HFFc6 (cell line): ENCODE results near the gene NCAM1. TPM values are rescaled to one million over a fixed set of nuclear protein-coding genes. Genes with fewer than 3 reads are reported as not detected.

Experiments used
- DNase-seq: peaks from one replicate; pipeline ENCODE4 v3.0.0-alpha.2; 2018
- H3K27ac Mint-ChIP-seq: 2 replicates; pipeline ENCODE4 v1.8.0; 2020; ENCODE audit warnings: mild to moderate bottlenecking, mixed read lengths
- H3K27me3 Mint-ChIP-seq: 2 replicates; pipeline ENCODE4 v1.8.0; 2021; ENCODE audit warnings: mild to moderate bottlenecking, moderate library complexity, mixed read lengths; ENCODE audit not compliant: insufficient read depth
- H3K36me3 Mint-ChIP-seq: 2 replicates; pipeline ENCODE4 v1.8.0; 2021; ENCODE audit warnings: low read depth, mixed read lengths
- H3K4me1 Mint-ChIP-seq: 2 replicates; pipeline ENCODE4 v1.8.0; 2020; ENCODE audit warnings: low read depth, mixed read lengths
- H3K4me3 Mint-ChIP-seq: 2 replicates; pipeline ENCODE4 v1.8.0; 2020; ENCODE audit warnings: mild to moderate bottlenecking, moderate library complexity, mixed read lengths
- H3K9me3 Mint-ChIP-seq: 2 replicates; pipeline ENCODE4 v1.8.0; 2020; ENCODE audit warnings: mild to moderate bottlenecking, mixed read lengths
- total RNA-seq, 6 experiments: library from RNA; stranded (reverse); fragmentation: NEBNext Ultra II Directional; extraction: Animal tissue kit (Norgen Biotek cat#: 25700); gene quantifications; 2 replicates in 1 of 6; 3 replicates in 5 of 6; pipeline ENCODE4 v1.2.3, GENCODE V29; 2021
- TF ChIP-seq, protein P1 (sequence below): fragments of 200-600 bp; sonication (generic); IDR thresholded peaks from 2 replicates; pipeline ENCODE4 v1.5.0; 2021; ENCODE audit warnings: antibody characterized with exemption, mild to moderate bottlenecking

Gene NCAM1
- total RNA-seq, 6 experiments from 2014 or later = 0.20 TPM; not detected in 5

DNA sequence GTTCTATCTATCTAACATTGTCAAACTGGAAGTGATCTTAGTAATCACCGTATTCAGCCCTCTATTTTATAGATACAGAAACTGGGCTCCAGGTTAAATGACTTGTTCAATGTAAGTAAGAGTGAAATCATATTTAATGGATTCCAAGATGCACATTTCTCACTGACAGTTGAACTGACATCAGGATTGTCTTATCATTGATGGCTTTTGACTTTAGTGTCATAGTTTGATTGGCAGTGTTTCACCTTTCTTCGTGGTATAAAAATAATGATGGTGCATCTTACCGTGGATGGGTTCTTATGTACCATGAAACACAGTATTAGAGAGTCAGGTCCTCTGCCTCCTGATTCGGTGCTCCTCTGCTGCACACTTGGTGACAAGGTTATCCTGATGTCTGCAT lies 123.1 kb downstream of the NCAM1 start:
- H3K9me3 Mint-ChIP-seq = peaks cover 30% of the 10 kb centered on the region
- H3K27me3 Mint-ChIP-seq = no peaks in the 10 kb centered on the region
- no peak overlapping the region for H3K4me3 Mint-ChIP-seq
- no peak for DNase-seq
- H3K27ac Mint-ChIP-seq = no peak overlapping the region
- no peaks in the 10 kb centered on the region for H3K36me3 Mint-ChIP-seq
- TF ChIP-seq, protein P1, sequence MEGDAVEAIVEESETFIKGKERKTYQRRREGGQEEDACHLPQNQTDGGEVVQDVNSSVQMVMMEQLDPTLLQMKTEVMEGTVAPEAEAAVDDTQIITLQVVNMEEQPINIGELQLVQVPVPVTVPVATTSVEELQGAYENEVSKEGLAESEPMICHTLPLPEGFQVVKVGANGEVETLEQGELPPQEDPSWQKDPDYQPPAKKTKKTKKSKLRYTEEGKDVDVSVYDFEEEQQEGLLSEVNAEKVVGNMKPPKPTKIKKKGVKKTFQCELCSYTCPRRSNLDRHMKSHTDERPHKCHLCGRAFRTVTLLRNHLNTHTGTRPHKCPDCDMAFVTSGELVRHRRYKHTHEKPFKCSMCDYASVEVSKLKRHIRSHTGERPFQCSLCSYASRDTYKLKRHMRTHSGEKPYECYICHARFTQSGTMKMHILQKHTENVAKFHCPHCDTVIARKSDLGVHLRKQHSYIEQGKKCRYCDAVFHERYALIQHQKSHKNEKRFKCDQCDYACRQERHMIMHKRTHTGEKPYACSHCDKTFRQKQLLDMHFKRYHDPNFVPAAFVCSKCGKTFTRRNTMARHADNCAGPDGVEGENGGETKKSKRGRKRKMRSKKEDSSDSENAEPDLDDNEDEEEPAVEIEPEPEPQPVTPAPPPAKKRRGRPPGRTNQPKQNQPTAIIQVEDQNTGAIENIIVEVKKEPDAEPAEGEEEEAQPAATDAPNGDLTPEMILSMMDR = no peak
- H3K4me1 Mint-ChIP-seq = no peaks in the 10 kb centered on the region

DNA sequence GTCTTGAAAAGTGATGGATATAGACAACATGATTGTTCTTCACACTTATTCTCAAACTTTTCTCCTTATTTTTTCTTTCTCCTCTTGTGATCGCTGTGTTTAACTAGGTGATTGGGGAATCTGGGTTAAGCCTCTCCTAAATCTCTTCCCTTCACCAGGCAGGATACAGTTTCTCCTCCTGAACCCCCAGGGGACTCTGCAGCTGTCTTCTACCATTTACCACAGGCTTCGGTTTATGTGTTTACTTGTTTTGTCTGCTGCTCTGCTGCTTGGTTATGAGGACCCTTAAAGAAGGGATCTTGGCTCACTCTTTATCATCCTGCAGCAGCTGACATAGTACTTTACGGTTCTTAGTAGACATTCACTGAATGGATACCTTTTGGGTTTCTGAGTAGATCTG lies 124.2 kb downstream of the NCAM1 start:
- no peaks in the 10 kb centered on the region for H3K27me3 Mint-ChIP-seq
- no peak for DNase-seq
- peaks cover 29% of the 10 kb centered on the region for H3K9me3 Mint-ChIP-seq
- TF ChIP-seq, protein P1 = no peak
- H3K4me1 Mint-ChIP-seq = no peaks in the 10 kb centered on the region
- H3K36me3 Mint-ChIP-seq = no peaks in the 10 kb centered on the region
- no peak overlapping the region for H3K4me3 Mint-ChIP-seq
- H3K27ac Mint-ChIP-seq = no peak overlapping the region

DNA sequence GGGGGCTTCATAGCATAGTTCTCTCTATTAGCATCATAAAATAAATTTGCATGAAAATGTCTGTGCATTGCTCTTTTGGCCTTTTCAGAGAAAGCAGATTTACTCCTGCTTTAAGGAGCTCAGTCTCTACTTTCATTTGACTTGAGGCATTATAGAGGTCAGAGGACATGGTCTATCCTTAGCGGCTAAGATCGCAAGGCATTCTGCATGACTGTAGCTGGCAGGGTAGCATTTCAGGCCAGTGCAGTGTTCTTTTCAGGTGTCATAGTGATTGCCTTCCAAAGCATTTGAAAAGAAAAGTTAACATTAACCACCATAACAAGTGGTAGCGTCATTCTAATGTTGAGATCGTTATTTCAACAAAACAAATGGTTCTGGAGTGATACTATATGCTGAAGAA lies 126.5 kb downstream of the NCAM1 start:
- Mint-ChIP-seq H3K9me3 (peaks cover 21% of the 10 kb centered on the region), H3K36me3 (no peaks in the 10 kb centered on the region), H3K4me1 (no peaks in the 10 kb centered on the region), H3K27ac (no peak overlapping the region), H3K27me3 (no peaks in the 10 kb centered on the region), H3K4me3 (no peak overlapping the region)
- TF ChIP-seq, protein P1 = no peak
- no peak for DNase-seq

DNA sequence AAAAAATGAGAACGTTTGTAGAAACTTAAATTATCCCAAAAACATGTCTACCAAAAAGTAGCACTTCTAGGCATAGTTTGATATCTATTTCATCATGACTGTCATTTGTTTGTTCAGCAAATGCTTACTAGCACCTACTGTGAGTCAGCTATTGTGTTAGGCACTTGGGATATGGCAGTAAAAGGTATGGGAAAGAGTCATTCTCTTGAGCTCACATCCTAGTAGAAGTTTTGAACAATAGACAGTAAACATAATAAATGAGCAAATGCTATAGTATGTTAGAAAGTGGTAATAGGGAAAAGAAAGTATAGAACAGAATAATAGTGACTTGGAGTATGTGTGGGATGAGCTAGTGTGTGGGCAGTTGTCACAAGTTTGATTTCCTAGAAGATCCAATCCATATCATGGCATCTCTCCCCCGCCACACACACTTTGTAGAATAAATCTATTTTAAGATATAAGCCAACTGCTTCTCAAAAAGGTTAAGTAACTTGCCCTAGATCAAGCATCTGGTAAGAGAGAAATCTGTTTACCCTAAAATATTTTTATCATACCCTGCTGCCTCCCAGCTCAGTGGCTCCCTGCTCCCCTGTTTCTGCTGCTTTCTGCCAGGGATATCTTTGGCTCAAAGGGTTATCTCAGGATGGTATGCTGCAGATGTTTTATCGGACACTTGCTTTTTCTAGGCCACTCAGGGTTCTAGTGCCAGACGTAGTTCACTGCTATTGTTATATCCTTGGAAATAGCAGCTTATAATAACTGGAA lies 129.7 kb downstream of the NCAM1 start:
- no peaks in the 10 kb centered on the region for H3K27me3 Mint-ChIP-seq
- no peaks in the 10 kb centered on the region for H3K36me3 Mint-ChIP-seq

DNA sequence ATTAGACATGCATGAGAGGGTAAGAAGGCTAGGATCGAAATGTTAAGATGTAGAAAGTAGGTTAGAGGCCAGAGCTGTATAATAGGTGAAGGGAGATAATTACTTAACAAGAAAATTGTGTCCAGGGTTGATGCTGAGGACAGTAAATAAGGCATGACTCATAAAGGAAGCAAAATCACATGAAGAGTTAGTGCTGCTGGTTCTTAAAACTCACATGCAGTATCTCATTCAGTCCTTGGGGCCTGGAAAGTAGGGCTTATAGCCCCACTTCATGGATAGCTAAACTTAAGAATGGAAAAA lies 130.2 kb downstream of the NCAM1 start:
- Mint-ChIP-seq H3K4me3 (no peak overlapping the region), H3K27ac (no peak overlapping the region), H3K36me3 (no peaks in the 10 kb centered on the region), H3K4me1 (no peaks in the 10 kb centered on the region), H3K27me3 (no peaks in the 10 kb centered on the region), H3K9me3 (peaks cover 23% of the 10 kb centered on the region)
- DNase-seq = no peak
- TF ChIP-seq, protein P1 = no peak

More for the DNA sequence above, 129.7 kb downstream of the NCAM1 start:
- H3K27ac Mint-ChIP-seq = no peak overlapping the region
- TF ChIP-seq, protein P1 = no peak
- no peaks in the 10 kb centered on the region for H3K4me1 Mint-ChIP-seq
- peaks cover 20% of the 10 kb centered on the region for H3K9me3 Mint-ChIP-seq
- no peak overlapping the region for H3K4me3 Mint-ChIP-seq
- no peak for DNase-seq
